Cardiac muscle cell (in vitro differentiated cells and primary cell): Measurements from ENCODE around the gene MIPEP. TPM values are rescaled to one million over a fixed set of nuclear protein-coding genes. Genes with fewer than 3 reads are reported as not detected.

ENCODE experiments used
- DNase-seq, 2 donors: peaks; one replicate each; pipeline versions ENCODE4 v3.0.0 to v3.0.0-alpha.2; 2010 to 2017; ENCODE audit warnings: low read depth in 1 of 2, low spot score in 1 of 2
- H3K27ac ChIP-seq: fragments of 200-600 bp; sonication (generic); 2 replicates; pipeline ENCODE4 v1.5.1; 2016
- H3K27me3 ChIP-seq: fragments of 200-600 bp; sonication (generic); 2 replicates; pipeline ENCODE4 v1.6.0; 2016; ENCODE audit warnings: control low read depth
- H3K36me3 ChIP-seq: fragments of 200-600 bp; sonication (generic); 2 replicates; pipeline ENCODE4 v1.5.1; 2016; ENCODE audit warnings: control low read depth
- H3K4me1 ChIP-seq: fragments of 200-600 bp; sonication (generic); 2 replicates; pipeline ENCODE4 v1.8.1; 2017; ENCODE audit warnings: low read depth, mild to moderate bottlenecking, mixed run types
- H3K4me3 ChIP-seq: fragments of 200-600 bp; sonication (generic); 2 replicates; pipeline ENCODE4 v1.5.1; 2016; ENCODE audit warnings: mild to moderate bottlenecking
- H3K9me3 ChIP-seq: fragments of 200-600 bp; sonication (generic); 2 replicates; pipeline ENCODE4 v1.5.1; 2017; ENCODE audit warnings: low read depth, mild to moderate bottlenecking, control low read depth
- CTCF ChIP-seq: IDR thresholded peaks from 2 replicates; pipeline ENCODE4 v1.5.1; 2012; ENCODE audit warnings: low read depth, mild to moderate bottlenecking, low read length
- polyA plus RNA-seq: library from polyadenylated mRNA; unstranded; fragments of >200 nt; fragmentation: Nextera tagmentation; extraction: Ambion mirVana; gene quantifications from 2 replicates; pipeline ENCODE4 v1.2.1, GENCODE V29; 2016
- total RNA-seq: library from RNA; depleted of rRNA; stranded (reverse); fragments of >200 nt; gene quantifications from 2 replicates; pipeline ENCODE4 v1.2.3, GENCODE V29; 2016

MIPEP gene
- total and polyA plus RNA-seq, 2 experiments from 2014 or later, result 12.5 to 22.9 TPM

GRCh38 chr13:23847497-23847896, 41.7 kb downstream of the MIPEP start:
- H3K4me1 ChIP-seq, result no peaks in the 10 kb centered on the region
- H3K27me3 ChIP-seq, result no peaks in the 10 kb centered on the region

GRCh38 chr13:23845105-23845725, 44.0 kb downstream of the MIPEP start:
- H3K27me3 ChIP-seq, result no peaks in the 10 kb centered on the region
- DNase-seq, result no peak

More at GRCh38 chr13:23847497-23847896, 41.7 kb downstream of the MIPEP start:
- H3K4me3 ChIP-seq, result no peak overlapping the region
- H3K36me3 ChIP-seq, result no peaks in the 10 kb centered on the region
- no peak for TF ChIP-seq CTCF
- DNase-seq, result no peak
- H3K27ac ChIP-seq, result no peak overlapping the region
- H3K9me3 ChIP-seq, result no peaks in the 10 kb centered on the region

GRCh38 chr13:23844132-23844531, 45.1 kb downstream of the MIPEP start:
- no peaks in the 10 kb centered on the region for H3K36me3 ChIP-seq
- no peak for TF ChIP-seq CTCF
- DNase-seq, result no peak
- H3K4me3 ChIP-seq, result no peak overlapping the region
- no peak overlapping the region for H3K27ac ChIP-seq
- H3K4me1 ChIP-seq, result no peaks in the 10 kb centered on the region
- H3K27me3 ChIP-seq, result no peaks in the 10 kb centered on the region
- no peaks in the 10 kb centered on the region for H3K9me3 ChIP-seq

More at GRCh38 chr13:23845105-23845725, 44.0 kb downstream of the MIPEP start:
- H3K9me3 ChIP-seq, result no peaks in the 10 kb centered on the region
- H3K27ac ChIP-seq, result no peak overlapping the region
- H3K36me3 ChIP-seq, result no peaks in the 10 kb centered on the region
- TF ChIP-seq CTCF, result no peak
- no peaks in the 10 kb centered on the region for H3K4me1 ChIP-seq
- H3K4me3 ChIP-seq, result no peak overlapping the region

GRCh38 chr13:23843436-23843835, 45.8 kb downstream of the MIPEP start:
- Histone ChIP-seq H3K9me3 (no peaks in the 10 kb centered on the region), H3K27me3 (no peaks in the 10 kb centered on the region), H3K27ac (no peak overlapping the region), H3K4me3 (no peak overlapping the region), H3K4me1 (no peaks in the 10 kb centered on the region), H3K36me3 (no peaks in the 10 kb centered on the region)
- DNase-seq, result no peak
- TF ChIP-seq CTCF, result no peak

- Histone ChIP-seq H3K36me3 (no peaks in the 10 kb centered on the region), H3K27me3 (no peaks in the 10 kb centered on the region), H3K27ac (no peak overlapping the region), H3K4me3 (no peak overlapping the region), H3K9me3 (no peaks in the 10 kb centered on the region), H3K4me1 (no peaks in the 10 kb centered on the region)
- peak in 1 of 2 donors; percentile 36 for DNase-seq
- TF ChIP-seq CTCF, result no peak
Measured at GRCh38 chr13:23842406-23842805, 46.8 kb downstream of the MIPEP start.
